Measurements from ENCODE around the gene AFMID.

Gene AFMID

DNA sequence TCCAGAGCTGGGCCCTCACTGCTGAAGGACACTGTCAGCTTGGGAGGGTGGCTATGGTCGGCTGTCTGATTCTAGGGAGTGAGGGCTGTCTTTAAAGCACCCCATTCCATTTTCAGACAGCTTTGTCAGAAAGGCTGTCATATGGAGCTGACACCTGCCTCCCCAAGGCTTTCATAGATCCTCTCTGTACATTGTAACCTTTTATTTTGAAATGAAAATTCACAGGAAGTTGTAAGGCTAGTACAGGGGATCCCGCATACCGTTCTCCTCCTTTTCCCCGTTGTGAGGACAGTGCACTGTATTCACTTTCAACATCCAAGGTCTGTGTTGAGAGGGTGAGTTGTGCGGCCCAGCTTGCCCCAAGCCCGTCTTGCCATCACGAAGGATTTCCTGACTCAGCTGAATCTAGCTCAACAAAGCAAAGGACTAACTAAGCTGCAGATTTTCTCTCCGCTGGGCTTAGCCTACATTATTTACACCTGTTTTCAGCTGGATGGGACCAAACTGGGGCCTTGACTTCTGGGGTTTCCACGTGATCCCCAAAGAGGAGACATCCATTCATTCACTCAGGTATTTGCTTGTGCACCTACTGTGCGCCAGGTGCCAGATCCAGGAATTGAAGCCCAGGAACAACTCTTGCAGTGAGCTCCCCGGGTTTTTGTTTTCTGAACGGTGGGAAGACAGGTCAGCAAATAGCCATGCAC lies 39.0 kb downstream of the AFMID start:
- no peak overlapping the region for H3K27ac ChIP-seq
- TF ChIP-seq, protein P1, sequence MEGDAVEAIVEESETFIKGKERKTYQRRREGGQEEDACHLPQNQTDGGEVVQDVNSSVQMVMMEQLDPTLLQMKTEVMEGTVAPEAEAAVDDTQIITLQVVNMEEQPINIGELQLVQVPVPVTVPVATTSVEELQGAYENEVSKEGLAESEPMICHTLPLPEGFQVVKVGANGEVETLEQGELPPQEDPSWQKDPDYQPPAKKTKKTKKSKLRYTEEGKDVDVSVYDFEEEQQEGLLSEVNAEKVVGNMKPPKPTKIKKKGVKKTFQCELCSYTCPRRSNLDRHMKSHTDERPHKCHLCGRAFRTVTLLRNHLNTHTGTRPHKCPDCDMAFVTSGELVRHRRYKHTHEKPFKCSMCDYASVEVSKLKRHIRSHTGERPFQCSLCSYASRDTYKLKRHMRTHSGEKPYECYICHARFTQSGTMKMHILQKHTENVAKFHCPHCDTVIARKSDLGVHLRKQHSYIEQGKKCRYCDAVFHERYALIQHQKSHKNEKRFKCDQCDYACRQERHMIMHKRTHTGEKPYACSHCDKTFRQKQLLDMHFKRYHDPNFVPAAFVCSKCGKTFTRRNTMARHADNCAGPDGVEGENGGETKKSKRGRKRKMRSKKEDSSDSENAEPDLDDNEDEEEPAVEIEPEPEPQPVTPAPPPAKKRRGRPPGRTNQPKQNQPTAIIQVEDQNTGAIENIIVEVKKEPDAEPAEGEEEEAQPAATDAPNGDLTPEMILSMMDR (IDR thresholded peaks at IDR 0.05) = no peak

DNA sequence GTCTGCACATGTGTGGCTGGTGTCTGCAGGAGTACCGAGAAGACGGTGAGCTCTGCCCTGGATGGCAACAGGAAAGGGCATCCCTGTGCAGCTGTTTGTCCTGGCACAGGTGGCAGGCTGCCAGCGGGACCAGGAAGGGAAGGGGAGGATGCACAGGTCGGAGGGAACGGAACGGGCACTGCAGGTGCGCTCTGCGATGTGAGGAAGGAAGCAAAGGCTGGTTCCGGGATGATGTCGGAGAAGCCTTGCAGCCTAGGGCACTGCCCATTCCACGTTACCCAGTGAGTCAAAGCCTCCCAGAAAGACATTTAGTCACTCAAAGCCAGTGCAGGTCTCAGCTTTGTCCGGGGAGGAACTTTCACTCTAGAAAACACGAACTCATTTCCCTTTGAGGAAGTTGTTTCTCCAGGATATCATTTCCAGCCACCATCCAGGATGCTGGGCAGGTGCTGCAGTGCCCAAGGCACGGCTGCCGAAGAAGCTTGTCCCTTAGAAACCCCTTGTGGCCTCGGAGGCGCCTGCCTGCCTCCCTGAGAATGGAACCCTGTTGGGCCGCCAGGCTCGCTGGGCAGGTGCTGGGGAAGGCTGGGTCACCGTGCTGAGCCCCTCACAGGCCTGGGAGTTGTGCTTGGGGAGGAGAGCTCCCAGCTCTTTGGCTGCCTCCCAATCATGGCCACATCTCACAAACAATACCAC lies 39.7 kb downstream of the AFMID start:
- Histone ChIP-seq H3K4me1 (peaks cover 0 to 4% (median 0%) of the 10 kb centered on the region in 4 donors), H3K36me3 (no peaks in the 10 kb centered on the region), H3K27ac (no peak overlapping the region), H3K27me3 (peaks cover 0 to 21% of the 10 kb centered on the region in 2 donors), H3K4me3 (no peak overlapping the region), H3K9me3 (no peaks in the 10 kb centered on the region)
- DNase-seq = no peak
- TF ChIP-seq, protein P1 (IDR thresholded peaks at IDR 0.05) = no peak
- intact Hi-C loops (cut with DNase I; ENCODE audit: low total_unique reads) = no loop called here

More for the DNA sequence above, 39.0 kb downstream of the AFMID start:
- DNase-seq = no peak
- Histone ChIP-seq H3K9me3 (no peaks in the 10 kb centered on the region), H3K4me3 (no peak overlapping the region), H3K4me1 (no peaks in the 10 kb centered on the region), H3K27me3 (peaks cover 0 to 14% of the 10 kb centered on the region in 2 donors), H3K36me3 (no peaks in the 10 kb centered on the region)
- intact Hi-C loops (cut with DNase I; ENCODE audit: low total_unique reads) = no loop called here

DNA sequence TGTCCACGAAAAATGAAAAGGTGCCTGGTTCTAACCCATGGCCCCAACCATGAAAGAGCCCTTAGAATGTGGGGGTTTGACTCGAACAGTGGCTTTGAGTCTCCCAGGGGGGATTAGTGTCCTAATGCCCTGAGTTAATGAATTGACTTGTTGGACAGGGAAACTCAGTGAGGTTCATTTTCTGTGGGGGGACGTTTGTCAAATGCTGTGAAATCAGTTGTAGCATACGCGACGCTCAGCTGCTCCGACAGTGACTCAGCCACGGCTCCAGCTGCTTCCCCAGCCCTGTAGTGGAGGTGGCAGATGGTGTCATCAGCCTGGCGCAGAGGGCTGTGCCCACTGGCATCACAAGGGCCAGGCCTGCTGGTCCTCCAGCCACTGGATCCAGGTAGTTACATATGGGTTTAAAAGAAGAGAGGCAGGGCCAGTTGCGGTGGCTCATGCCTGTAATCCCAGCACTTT lies 40.3 kb downstream of the AFMID start:
- Histone ChIP-seq H3K27me3 (peaks cover 0 to 27% of the 10 kb centered on the region in 2 donors), H3K9me3 (no peaks in the 10 kb centered on the region), H3K4me3 (no peak overlapping the region), H3K36me3 (no peaks in the 10 kb centered on the region), H3K27ac (no peak overlapping the region), H3K4me1 (peaks cover 0 to 8% (median 2%) of the 10 kb centered on the region in 4 donors)
- TF ChIP-seq, protein P1 (IDR thresholded peaks at IDR 0.05) = no peak
- DNase-seq = no peak
- intact Hi-C loops (cut with DNase I; ENCODE audit: low total_unique reads) = no loop called here

DNA sequence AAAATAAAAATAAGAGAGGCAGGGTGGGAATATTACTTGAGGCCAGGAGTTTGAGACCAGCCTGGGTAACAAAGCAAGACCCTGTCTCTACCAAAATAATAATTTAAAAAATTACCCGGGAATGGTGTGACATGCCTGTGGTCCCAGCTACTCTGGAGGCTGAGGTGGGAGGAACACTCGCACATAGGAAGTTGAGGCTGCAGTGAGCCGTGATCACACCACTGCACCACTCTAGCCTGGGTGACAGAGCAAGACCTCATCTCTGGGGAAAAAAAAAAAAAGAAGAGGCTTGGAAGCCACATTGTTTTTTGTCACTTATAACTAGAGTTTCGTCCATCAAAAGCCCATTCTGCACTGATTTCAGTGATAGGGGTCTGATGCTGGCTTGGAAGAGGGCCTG lies 41.0 kb downstream of the AFMID start:
- Histone ChIP-seq H3K36me3 (no peaks in the 10 kb centered on the region), H3K4me1 (peaks cover 0 to 8% (median 2%) of the 10 kb centered on the region in 4 donors), H3K27me3 (peaks cover 0 to 34% of the 10 kb centered on the region in 2 donors), H3K4me3 (no peak overlapping the region), H3K27ac (no peak overlapping the region), H3K9me3 (no peaks in the 10 kb centered on the region)
- no peak for DNase-seq
- intact Hi-C loops (cut with DNase I; ENCODE audit: low total_unique reads) = no loop called here
- TF ChIP-seq, protein P1 (IDR thresholded peaks at IDR 0.05) = no peak

DNA sequence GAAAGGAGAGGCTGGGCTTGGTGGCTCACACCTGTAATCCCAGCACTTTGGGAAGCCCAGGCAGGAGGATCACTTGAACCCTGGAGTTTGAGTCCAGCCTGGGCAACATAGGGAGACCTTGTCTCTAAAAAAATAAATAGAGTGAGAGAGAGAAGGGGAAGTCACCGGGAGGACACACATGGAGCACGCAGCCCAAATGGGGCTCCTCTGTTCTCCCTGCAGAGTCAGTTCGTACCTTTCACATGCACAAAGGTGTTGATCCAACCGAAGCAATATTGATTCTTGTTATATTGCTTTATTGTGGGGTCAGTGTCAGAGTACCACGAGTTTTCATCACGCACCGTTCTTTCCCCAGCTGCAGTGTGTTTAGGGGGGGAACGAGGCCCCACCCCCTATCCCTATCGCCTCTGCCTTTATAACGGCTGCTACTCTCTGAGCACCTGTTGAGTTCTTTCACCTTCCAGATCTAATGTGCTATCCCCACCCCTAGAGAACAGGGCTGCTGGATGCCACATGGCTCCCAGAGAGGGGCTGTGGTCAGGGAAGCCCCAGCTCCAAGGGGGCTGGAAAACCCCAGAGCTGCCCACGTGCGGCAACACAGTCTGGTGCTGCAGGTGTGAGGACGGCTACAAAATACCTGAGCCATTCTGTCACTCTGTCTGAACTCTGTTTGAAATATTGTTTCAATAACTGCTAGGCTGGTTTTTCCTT lies 43.2 kb downstream of the AFMID start:
- no peak overlapping the region for H3K27ac ChIP-seq
- H3K4me3 ChIP-seq = no peak overlapping the region
- H3K9me3 ChIP-seq = no peaks in the 10 kb centered on the region
- intact Hi-C loops (cut with DNase I; ENCODE audit: low total_unique reads) = no loop called here
- no peak for DNase-seq
- TF ChIP-seq, protein P1 (IDR thresholded peaks at IDR 0.05) = no peak
- peaks cover 0 to 8% (median 2%) of the 10 kb centered on the region in 4 donors for H3K4me1 ChIP-seq
- peaks cover 0 to 43% of the 10 kb centered on the region in 2 donors for H3K27me3 ChIP-seq
- H3K36me3 ChIP-seq = no peaks in the 10 kb centered on the region

Data from tibial artery (tissue), 4 donors.